ENCODE results near the gene TMEM117. TPM values are rescaled to one million over a fixed set of nuclear protein-coding genes. Genes with fewer than 3 reads are reported as not detected.
"Not testable (repeated sequence)": the region's sequence is repeated elsewhere in the genome, so short reads cannot be mapped to it uniquely, and the experiment has no call there.

The TMEM117 gene
- total and polyA plus RNA-seq, 7 donors, result 2.3 to 21.4 (median 17.5) TPM

- no peak for DNase-seq
- Histone ChIP-seq H3K27ac (no peak overlapping the region), H3K4me1 (no peaks in the 10 kb centered on the region), H3K4me3 (no peak overlapping the region), H3K9me3 (no peaks in the 10 kb centered on the region), H3K36me3 (no peaks in the 10 kb centered on the region), H3K27me3 (no peaks in the 10 kb centered on the region)
- TF ChIP-seq CTCF (IDR thresholded peaks at IDR 0.05) (no peak), POLR2A (IDR thresholded peaks at IDR 0.05) (no peak), EP300 (IDR thresholded peaks at IDR 0.05) (no peak), POLR2AphosphoS5 (IDR thresholded peaks at IDR 0.05) (no peak)
- WGBS, 2 donors, result 87 to 90% methylated on average over 3 of the region's 3 CpGs
- intact Hi-C loops (cut with DNase I), result no loop called here
Observed at GRCh38 chr12:44162961-44163360, 327.1 kb downstream of the TMEM117 start.

- no peaks in the 10 kb centered on the region for H3K4me1 ChIP-seq
- H3K4me3 ChIP-seq, result no peak overlapping the region
- no peaks in the 10 kb centered on the region for H3K9me3 ChIP-seq
- intact Hi-C loops (cut with DNase I), result no loop called here
- no peaks in the 10 kb centered on the region for H3K36me3 ChIP-seq
- no peak for TF ChIP-seq POLR2AphosphoS5 (IDR thresholded peaks at IDR 0.05)
- TF ChIP-seq EP300 (IDR thresholded peaks at IDR 0.05), result no peak
- no peak for TF ChIP-seq CTCF (IDR thresholded peaks at IDR 0.05)
- no peak for TF ChIP-seq POLR2A (IDR thresholded peaks at IDR 0.05)
- no peak overlapping the region for H3K27ac ChIP-seq
- no peak for DNase-seq
- no peaks in the 10 kb centered on the region for H3K27me3 ChIP-seq
Observed at GRCh38 chr12:44174053-44174452, 338.2 kb downstream of the TMEM117 start.

- Histone ChIP-seq H3K4me3 (no peak overlapping the region), H3K4me1 (no peaks in the 10 kb centered on the region), H3K9me3 (no peaks in the 10 kb centered on the region), H3K36me3 (no peaks in the 10 kb centered on the region), H3K27ac (no peak overlapping the region), H3K27me3 (no peaks in the 10 kb centered on the region)
- 91 to 94% methylated on average over 4 of the region's 4 CpGs for WGBS, 2 donors
- no peak for TF ChIP-seq POLR2AphosphoS5 (IDR thresholded peaks at IDR 0.05)
- no peak for TF ChIP-seq EP300 (IDR thresholded peaks at IDR 0.05)
- no peak for TF ChIP-seq POLR2A (IDR thresholded peaks at IDR 0.05)
- TF ChIP-seq CTCF (IDR thresholded peaks at IDR 0.05), result no peak
- intact Hi-C loops (cut with DNase I), result no loop called here
- no peak for DNase-seq
Observed at GRCh38 chr12:44184499-44185206, 348.8 kb downstream of the TMEM117 start.

- WGBS, 2 donors, result 89 to 93% methylated on average over 1 of the region's 1 CpG
- H3K9me3 ChIP-seq, result no peaks in the 10 kb centered on the region
- DNase-seq, result no peak
- TF ChIP-seq EP300 (IDR thresholded peaks at IDR 0.05) (no peak), CTCF (IDR thresholded peaks at IDR 0.05) (no peak), POLR2AphosphoS5 (IDR thresholded peaks at IDR 0.05) (no peak), POLR2A (IDR thresholded peaks at IDR 0.05) (no peak)
- H3K36me3 ChIP-seq, result no peaks in the 10 kb centered on the region
- no peak overlapping the region for H3K4me3 ChIP-seq
- intact Hi-C loops (cut with DNase I), result no loop called here
- no peaks in the 10 kb centered on the region for H3K27me3 ChIP-seq
- no peak overlapping the region for H3K27ac ChIP-seq
- H3K4me1 ChIP-seq, result no peaks in the 10 kb centered on the region
Observed at GRCh38 chr12:44193281-44193680, 357.4 kb downstream of the TMEM117 start.

GRCh38 chr12:44195719-44196118, 359.8 kb downstream of the TMEM117 start:
- H3K36me3 ChIP-seq; H3K9me3 ChIP-seq; H3K27me3 ChIP-seq; DNase-seq; intact Hi-C loops (cut with DNase I); H3K4me3 ChIP-seq; H3K27ac ChIP-seq; H3K4me1 ChIP-seq: not testable (repeated sequence)
- WGBS, 2 donors, result 83 to 88% methylated on average over 1 of the region's 1 CpG

All from sigmoid colon (tissue), 7 donors.